ENCODE data around the gene GRB2.

GRCh38 chr17:75285123-75285522 lies 120.4 kb downstream of the GRB2 start:
- no peak for TF ChIP-seq CTCF (IDR thresholded peaks at IDR 0.05)
- TF ChIP-seq POLR2A (IDR thresholded peaks at IDR 0.05): no peak

Measured in lower leg skin (tissue), 3 donors.